HL-60 (cell line): ENCODE measurements around the gene PPP1R37.

Experiments used
- DNase-seq, 2 experiments: peaks; one replicate each; pipeline ENCODE4 v3.0.0-alpha.2; 2010 to 2020; ENCODE audit warnings: low read depth in 1 of 2, low spot score in 1 of 2
- H3K27ac ChIP-seq: fragments of 250-450 bp; sonication (Bioruptor Pico); replicated peaks from 2 replicates; pipeline ENCODE4 v1.5.1; 2020; ENCODE audit warnings: mild to moderate bottlenecking, moderate library complexity
- H3K27me3 ChIP-seq: fragments of 250-450 bp; sonication (Bioruptor Pico); 2 replicates; pipeline ENCODE4 v1.5.1; 2021; ENCODE audit warnings: mild to moderate bottlenecking, moderate library complexity; ENCODE audit not compliant: insufficient read depth, poor library complexity, severe bottlenecking
- H3K4me3 ChIP-seq: replicated peaks from 2 replicates; pipeline ENCODE4 v1.5.1; 2011; ENCODE audit warnings: mild to moderate bottlenecking, control low read depth, low read length; ENCODE audit not compliant: insufficient read depth
- GABPA ChIP-seq: IDR thresholded peaks from 2 replicates; pipeline ENCODE4 v1.6.1; 2012; ENCODE audit warnings: low read depth
- POLR2AphosphoS5 ChIP-seq: IDR thresholded peaks from 2 replicates; pipeline ENCODE4 v1.6.1; 2012; ENCODE audit warnings: low read depth
- REST ChIP-seq: IDR thresholded peaks from 2 replicates; pipeline ENCODE4 v1.6.1; 2012; ENCODE audit warnings: low read depth; ENCODE audit not compliant: insufficient replicate concordance
- SPI1 ChIP-seq: IDR thresholded peaks from 2 replicates; pipeline ENCODE4 v1.6.1; 2012; ENCODE audit warnings: low read depth, mild to moderate bottlenecking, borderline replicate concordance
- TF ChIP-seq, protein P1 (sequence below): IDR thresholded peaks from one replicate; pipeline ENCODE4 v1.5.1; 2011; ENCODE audit warnings: low read length, control low read depth, inconsistent platforms; ENCODE audit not compliant: insufficient read depth

The PPP1R37 gene

DNA sequence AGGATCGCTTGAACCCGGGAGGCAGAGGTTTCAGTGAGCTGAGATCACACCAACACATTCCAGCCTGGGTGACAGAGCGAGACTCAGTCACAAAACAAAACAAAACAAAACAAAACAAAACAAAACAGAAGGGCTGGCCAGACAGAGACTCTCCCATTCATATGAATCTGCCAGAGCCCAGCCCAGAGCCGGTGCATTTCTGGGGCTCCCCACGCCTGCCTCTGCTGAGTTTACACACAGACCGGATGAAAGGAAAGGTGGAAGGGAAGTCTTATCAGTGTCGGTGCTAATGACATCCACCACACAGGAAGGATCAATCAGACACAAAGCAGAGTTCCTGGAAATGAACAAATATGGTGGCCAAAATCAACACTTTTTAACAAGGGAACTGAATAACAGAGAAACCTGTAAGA is 78.2 kb downstream of the PPP1R37 start:
- no peak for DNase-seq
- no peak for TF ChIP-seq POLR2AphosphoS5
- TF ChIP-seq REST, result no peak
- TF ChIP-seq, protein P1, sequence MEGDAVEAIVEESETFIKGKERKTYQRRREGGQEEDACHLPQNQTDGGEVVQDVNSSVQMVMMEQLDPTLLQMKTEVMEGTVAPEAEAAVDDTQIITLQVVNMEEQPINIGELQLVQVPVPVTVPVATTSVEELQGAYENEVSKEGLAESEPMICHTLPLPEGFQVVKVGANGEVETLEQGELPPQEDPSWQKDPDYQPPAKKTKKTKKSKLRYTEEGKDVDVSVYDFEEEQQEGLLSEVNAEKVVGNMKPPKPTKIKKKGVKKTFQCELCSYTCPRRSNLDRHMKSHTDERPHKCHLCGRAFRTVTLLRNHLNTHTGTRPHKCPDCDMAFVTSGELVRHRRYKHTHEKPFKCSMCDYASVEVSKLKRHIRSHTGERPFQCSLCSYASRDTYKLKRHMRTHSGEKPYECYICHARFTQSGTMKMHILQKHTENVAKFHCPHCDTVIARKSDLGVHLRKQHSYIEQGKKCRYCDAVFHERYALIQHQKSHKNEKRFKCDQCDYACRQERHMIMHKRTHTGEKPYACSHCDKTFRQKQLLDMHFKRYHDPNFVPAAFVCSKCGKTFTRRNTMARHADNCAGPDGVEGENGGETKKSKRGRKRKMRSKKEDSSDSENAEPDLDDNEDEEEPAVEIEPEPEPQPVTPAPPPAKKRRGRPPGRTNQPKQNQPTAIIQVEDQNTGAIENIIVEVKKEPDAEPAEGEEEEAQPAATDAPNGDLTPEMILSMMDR, result no peak
- TF ChIP-seq GABPA, result no peak
- TF ChIP-seq SPI1, result no peak

GRCh38 chr19:45172173-45172572 is 79.2 kb downstream of the PPP1R37 start:
- H3K27ac ChIP-seq, result no peak overlapping the region
- DNase-seq, result no peak

More for the DNA sequence above, 78.2 kb downstream of the PPP1R37 start:
- Histone ChIP-seq H3K27me3 (no peaks in the 10 kb centered on the region), H3K27ac (no peak overlapping the region), H3K4me3 (no peak overlapping the region)

GRCh38 chr19:45172611-45173208 is 79.7 kb downstream of the PPP1R37 start:
- no peak overlapping the region for H3K4me3 ChIP-seq
- no peak overlapping the region for H3K27ac ChIP-seq
- no peak for TF ChIP-seq POLR2AphosphoS5
- TF ChIP-seq, protein P1, result no peak
- TF ChIP-seq SPI1, result no peak
- TF ChIP-seq GABPA, result no peak
- no peak for TF ChIP-seq REST
- DNase-seq, result no peak
- H3K27me3 ChIP-seq, result no peaks in the 10 kb centered on the region

More at GRCh38 chr19:45172173-45172572, 79.2 kb downstream of the PPP1R37 start:
- TF ChIP-seq POLR2AphosphoS5 (no peak), GABPA (no peak), SPI1 (no peak), REST (no peak)
- TF ChIP-seq, protein P1, result no peak
- H3K27me3 ChIP-seq, result no peaks in the 10 kb centered on the region
- no peak overlapping the region for H3K4me3 ChIP-seq
